ENCODE data around the gene RP9. TPM values are rescaled to one million over a fixed set of nuclear protein-coding genes. Genes with fewer than 3 reads are reported as not detected.

RP9 gene
- total and polyA plus RNA-seq, 9 of the 15 experiments (the other 6 are each of a cell fraction or from before 2014, with no cell fraction given) = 10.7 to 44.8 (median 33.4) TPM

DNA sequence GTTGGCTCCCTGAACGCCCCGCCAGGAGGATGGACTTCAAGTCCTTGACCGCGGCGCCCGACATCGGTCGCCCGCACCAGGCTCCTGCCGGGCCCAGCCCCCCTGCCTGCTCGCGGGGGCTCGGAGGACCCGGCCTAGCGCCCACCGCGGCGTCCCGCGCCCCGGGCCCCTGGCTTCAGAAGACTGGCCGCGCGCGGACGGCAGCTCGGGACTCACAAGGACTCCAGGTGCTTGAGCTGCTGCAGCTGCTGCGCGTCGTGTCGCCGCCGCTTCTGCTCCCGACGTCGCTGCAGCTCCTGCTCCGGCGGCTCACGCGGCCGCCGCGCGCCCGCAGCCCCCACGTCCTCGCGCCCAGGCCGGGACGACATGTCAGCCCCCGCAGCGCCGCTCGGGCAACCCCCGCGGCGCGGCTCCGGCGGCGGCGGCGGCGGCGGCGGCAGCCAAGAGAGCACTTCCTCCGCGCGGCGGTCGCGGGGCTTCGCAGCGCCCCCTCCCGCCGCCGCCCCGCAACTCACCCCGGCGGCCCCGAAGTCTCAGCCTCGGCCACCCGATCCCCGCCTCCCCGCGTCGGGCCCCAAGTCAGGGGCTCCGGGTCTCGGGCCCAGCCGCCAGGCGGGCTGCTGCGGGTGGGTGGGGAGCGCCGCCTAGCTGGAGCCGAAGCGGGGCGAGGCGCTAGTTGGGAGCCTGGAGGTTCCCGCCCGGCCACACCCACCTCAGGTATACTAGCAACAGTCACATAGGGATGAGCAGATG is at the start of gene RP9 (continued):
- no peak for TF ChIP-seq BRD9 (IDR thresholded peaks at IDR 0.05; ENCODE audit: low read depth, partially characterized antibody)
- TF ChIP-seq HMGN3 (IDR thresholded peaks at IDR 0.05; ENCODE audit: borderline replicate concordance, extremely low read depth, insufficient read length, low read depth, low read length) = peak; percentile 29
- TF ChIP-seq SMAD3 (CRISPR knock-in tag; conservative IDR thresholded peaks at IDR 0.05) = no peak
- TF ChIP-seq FOSL1 (tag; conservative IDR thresholded peaks at IDR 0.05) = no peak
- TF ChIP-seq, protein P1, sequence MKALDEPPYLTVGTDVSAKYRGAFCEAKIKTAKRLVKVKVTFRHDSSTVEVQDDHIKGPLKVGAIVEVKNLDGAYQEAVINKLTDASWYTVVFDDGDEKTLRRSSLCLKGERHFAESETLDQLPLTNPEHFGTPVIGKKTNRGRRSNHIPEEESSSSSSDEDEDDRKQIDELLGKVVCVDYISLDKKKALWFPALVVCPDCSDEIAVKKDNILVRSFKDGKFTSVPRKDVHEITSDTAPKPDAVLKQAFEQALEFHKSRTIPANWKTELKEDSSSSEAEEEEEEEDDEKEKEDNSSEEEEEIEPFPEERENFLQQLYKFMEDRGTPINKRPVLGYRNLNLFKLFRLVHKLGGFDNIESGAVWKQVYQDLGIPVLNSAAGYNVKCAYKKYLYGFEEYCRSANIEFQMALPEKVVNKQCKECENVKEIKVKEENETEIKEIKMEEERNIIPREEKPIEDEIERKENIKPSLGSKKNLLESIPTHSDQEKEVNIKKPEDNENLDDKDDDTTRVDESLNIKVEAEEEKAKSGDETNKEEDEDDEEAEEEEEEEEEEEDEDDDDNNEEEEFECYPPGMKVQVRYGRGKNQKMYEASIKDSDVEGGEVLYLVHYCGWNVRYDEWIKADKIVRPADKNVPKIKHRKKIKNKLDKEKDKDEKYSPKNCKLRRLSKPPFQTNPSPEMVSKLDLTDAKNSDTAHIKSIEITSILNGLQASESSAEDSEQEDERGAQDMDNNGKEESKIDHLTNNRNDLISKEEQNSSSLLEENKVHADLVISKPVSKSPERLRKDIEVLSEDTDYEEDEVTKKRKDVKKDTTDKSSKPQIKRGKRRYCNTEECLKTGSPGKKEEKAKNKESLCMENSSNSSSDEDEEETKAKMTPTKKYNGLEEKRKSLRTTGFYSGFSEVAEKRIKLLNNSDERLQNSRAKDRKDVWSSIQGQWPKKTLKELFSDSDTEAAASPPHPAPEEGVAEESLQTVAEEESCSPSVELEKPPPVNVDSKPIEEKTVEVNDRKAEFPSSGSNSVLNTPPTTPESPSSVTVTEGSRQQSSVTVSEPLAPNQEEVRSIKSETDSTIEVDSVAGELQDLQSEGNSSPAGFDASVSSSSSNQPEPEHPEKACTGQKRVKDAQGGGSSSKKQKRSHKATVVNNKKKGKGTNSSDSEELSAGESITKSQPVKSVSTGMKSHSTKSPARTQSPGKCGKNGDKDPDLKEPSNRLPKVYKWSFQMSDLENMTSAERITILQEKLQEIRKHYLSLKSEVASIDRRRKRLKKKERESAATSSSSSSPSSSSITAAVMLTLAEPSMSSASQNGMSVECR (CRISPR knock-in tag; IDR thresholded peaks at IDR 0.05) = peak; percentile 68
- no peak for TF ChIP-seq ZBED1 (IDR thresholded peaks at IDR 0.05)
- peak; percentile 93; the same call in 1 of the 2 replicates for TF ChIP-seq RB1 (IDR thresholded peaks at IDR 0.05; ENCODE audit: low read depth)
- TF ChIP-seq MTF1 (CRISPR knock-in tag; IDR thresholded peaks at IDR 0.05; ENCODE audit: borderline replicate concordance) = no peak
- TF ChIP-seq RBM14 (IDR thresholded peaks at IDR 0.05; ENCODE audit: borderline replicate concordance, insufficient read depth, low read depth, low read length) = no peak
- no peak for TF ChIP-seq EGR1 (conservative IDR thresholded peaks at IDR 0.05)
- TF ChIP-seq, protein P2, sequence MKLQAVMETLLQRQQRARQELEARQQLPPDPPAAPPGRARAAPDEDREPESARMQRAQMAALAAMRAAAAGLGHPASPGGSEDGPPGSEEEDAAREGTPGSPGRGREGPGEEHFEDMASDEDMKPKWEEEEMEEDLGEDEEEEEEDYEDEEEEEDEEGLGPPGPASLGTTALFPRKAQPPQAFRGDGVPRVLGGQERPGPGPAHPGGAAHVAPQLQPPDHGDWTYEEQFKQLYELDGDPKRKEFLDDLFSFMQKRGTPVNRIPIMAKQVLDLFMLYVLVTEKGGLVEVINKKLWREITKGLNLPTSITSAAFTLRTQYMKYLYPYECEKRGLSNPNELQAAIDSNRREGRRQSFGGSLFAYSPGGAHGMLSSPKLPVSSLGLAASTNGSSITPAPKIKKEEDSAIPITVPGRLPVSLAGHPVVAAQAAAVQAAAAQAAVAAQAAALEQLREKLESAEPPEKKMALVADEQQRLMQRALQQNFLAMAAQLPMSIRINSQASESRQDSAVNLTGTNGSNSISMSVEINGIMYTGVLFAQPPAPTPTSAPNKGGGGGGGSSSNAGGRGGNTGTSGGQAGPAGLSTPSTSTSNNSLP (IDR thresholded peaks at IDR 0.05; ENCODE audit: borderline replicate concordance, low read depth, low read length) = no peak
- peak; percentile 32; the same call in 1 of the 2 replicates for TF ChIP-seq ELF1 (tag; IDR thresholded peaks at IDR 0.05)
- TF ChIP-seq SMAD4 (CRISPR knock-in tag; conservative IDR thresholded peaks at IDR 0.05) = peak; percentile 90
- no peak for TF ChIP-seq MCM7 (IDR thresholded peaks at IDR 0.05)
- TF ChIP-seq NR2C1 (IDR thresholded peaks at IDR 0.05) = no peak
- no peak for TF ChIP-seq NR2C1 (tag; IDR thresholded peaks at IDR 0.05)
- TF ChIP-seq, protein P3, sequence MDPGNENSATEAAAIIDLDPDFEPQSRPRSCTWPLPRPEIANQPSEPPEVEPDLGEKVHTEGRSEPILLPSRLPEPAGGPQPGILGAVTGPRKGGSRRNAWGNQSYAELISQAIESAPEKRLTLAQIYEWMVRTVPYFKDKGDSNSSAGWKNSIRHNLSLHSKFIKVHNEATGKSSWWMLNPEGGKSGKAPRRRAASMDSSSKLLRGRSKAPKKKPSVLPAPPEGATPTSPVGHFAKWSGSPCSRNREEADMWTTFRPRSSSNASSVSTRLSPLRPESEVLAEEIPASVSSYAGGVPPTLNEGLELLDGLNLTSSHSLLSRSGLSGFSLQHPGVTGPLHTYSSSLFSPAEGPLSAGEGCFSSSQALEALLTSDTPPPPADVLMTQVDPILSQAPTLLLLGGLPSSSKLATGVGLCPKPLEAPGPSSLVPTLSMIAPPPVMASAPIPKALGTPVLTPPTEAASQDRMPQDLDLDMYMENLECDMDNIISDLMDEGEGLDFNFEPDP (CRISPR knock-in tag; IDR thresholded peaks at IDR 0.05) = no peak
- TF ChIP-seq, protein P4, sequence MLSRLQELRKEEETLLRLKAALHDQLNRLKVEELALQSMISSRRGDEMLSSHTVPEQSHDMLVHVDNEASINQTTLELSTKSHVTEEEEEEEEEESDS (CRISPR knock-in tag; IDR thresholded peaks at IDR 0.05) = no peak
- TF ChIP-seq, protein P5, sequence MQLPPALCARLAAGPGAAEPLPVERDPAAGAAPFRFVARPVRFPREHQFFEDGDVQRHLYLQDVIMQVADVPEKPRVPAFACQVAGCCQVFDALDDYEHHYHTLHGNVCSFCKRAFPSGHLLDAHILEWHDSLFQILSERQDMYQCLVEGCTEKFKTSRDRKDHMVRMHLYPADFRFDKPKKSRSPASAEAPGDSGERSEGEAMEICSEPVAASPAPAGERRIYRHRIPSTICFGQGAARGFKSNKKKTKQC (CRISPR knock-in tag; IDR thresholded peaks at IDR 0.05) = no peak
- TF ChIP-seq, protein P6, sequence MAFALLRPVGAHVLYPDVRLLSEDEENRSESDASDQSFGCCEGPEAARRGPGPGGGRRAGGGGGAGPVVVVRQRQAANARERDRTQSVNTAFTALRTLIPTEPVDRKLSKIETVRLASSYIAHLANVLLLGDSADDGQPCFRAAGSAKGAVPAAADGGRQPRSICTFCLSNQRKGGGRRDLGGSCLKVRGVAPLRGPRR (CRISPR knock-in tag; IDR thresholded peaks at IDR 0.05) = no peak
